SHP77 treated with DMSO at 0.1 percent for 48 hours (cell line): ENCODE data around the gene TAGAP.
"Not testable (repeated sequence)": the region's sequence is repeated elsewhere in the genome, so short reads cannot be mapped to it uniquely, and the experiment has no call there.

Experiments used
- DNase-seq: peaks from one replicate; lab custom pipeline; 2025; lab: John Stamatoyannopoulos, UW

TAGAP gene

GRCh38 chr6:159010037-159010612, 34.7 kb downstream of the TAGAP start:
- DNase-seq: not testable (repeated sequence)

DNA sequence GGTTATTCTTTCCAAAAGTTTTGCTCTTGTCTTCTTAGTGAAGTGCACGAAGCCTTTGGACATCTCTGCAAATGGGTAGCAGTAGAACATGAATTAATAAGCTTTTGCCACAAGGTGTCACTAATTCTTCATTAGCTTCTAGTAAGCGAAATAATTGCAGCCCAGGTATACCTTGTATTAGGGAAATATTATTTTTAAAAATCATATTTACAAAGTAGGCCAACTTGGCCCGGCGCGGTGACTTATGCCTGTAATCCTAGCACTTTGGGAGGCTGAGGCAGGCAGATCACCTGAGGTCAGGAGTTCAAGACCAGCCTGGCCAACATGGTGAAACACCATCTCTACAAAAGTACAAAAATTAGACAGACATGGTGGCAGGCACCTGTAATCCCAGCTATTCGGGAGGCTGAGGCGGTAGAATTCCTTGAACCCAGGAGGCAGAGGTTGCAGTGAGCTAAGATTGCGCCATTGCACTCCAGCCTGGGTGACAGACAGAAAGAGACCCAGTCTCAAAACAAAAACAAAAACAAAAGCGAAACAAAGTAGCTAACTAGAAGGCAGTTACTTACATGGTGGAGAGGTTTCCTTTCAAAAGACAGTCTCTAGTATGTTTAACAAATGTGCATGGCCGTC, 36.0 kb downstream of the TAGAP start:
- DNase-seq: no peak

- DNase-seq: no peak
Observed at GRCh38 chr6:159007510-159007909, 37.3 kb downstream of the TAGAP start.

DNA sequence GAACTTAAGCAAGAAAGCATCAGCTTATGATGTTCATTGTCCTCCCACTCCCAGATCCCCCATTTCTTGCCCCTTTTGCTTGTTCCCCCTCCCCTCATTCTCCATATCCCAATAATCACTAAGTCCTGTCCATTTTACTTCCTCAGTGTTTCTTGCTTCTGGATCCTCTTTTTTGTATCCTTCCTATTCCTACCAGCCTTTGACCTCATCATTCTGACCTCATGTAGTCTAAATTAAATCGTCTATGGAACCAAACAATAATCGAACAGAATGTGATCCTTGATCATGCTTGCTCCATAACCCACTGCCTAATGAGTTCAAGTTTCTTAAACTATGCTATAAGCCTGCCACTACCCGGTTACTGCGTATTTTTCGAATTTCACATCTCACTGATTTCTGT, 39.4 kb downstream of the TAGAP start:
- DNase-seq: no peak

- DNase-seq: no peak
Observed at GRCh38 chr6:159004592-159004991, 40.2 kb downstream of the TAGAP start.

GRCh38 chr6:159002432-159003155, 42.2 kb downstream of the TAGAP start:
- DNase-seq: no peak

GRCh38 chr6:158999666-159000403, 45.0 kb downstream of the TAGAP start, which contains the start of gene RSPH3:
Gene RSPH3, minus strand, starts transcription at chr6:159000202. Its CDS starts 652 bp downstream, at chr6:158999550.
- DNase-seq: peak; percentile 94

GRCh38 chr6:158999154-158999665, 45.6 kb downstream of the TAGAP start:
- DNase-seq: peak; percentile 8

- no peak for DNase-seq
Observed at GRCh38 chr6:158996856-158997255, 47.9 kb downstream of the TAGAP start.

GRCh38 chr6:158993639-158994038, 51.2 kb downstream of the TAGAP start:
- DNase-seq: no peak

- no peak for DNase-seq
Observed at GRCh38 chr6:158991017-158991723, 53.6 kb downstream of the TAGAP start.

DNA sequence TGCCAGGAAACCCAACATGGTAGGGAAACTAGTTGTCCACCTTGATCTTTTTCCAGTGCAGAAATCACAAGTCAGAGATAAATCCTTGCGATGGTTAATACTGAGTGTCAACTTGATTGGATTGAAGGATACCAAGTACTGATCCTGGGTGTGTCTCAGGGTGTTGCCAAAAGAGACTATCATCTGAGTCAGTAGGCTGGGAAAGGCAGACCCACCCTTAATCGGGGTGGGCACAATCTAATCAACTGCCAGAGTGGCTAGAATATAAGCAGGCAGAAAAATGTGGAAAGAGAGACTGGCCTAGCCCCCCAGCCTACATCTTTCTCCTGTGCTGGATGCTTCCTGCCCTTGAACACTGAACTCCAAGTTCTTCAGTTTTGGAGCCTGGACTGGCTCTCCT, 55.1 kb downstream of the TAGAP start:
- not testable (repeated sequence) for DNase-seq

DNA sequence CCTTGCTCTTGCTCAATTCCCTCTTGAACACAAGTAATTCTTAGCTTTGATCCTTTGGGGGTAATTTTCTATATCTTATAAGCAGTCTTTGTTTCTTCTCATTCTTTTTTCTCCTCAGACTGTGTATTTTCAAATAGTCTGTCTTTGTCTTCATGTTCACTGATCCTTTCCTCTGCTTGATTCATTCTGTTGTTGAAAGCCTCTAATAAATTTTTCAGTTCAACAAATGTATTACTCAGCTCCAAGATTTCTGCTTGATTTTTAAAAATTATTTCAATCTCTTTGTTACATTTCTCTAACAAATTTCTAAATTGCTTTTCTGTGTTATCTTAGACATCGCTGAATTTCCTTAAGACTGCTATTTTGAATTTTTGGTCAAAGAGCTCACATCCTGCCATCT, 56.3 kb downstream of the TAGAP start:
- DNase-seq: no peak

DNA sequence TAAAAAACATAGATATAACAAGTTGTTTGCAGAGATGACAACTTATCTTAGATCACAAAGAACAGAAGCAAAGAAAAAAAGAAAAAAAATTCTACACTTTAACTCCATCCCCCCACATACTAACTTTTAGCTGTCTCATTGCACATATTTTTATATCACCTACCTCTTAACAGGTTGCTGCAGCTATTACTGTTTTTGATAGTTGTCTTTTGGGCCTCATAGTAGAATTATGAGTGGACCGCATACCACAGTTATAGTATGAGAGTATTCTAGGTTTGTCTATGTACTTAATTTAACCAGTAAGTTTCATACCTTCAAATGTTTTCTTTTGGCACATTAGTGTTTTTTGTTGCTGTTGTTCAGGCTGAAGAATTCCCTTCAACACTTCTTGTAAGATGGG, 57.1 kb downstream of the TAGAP start:
- DNase-seq: no peak
